ENCODE results near the gene PIP5K1B. TPM values are rescaled to one million over a fixed set of nuclear protein-coding genes. Genes with fewer than 3 reads are reported as not detected.

The PIP5K1B gene
- total and polyA plus RNA-seq, 10 of the 15 experiments (the other 5 are each of a cell fraction or from before 2014, with no cell fraction given), result 6.8 to 16.3 (median 10.6) TPM

- TF ChIP-seq, protein P1, sequence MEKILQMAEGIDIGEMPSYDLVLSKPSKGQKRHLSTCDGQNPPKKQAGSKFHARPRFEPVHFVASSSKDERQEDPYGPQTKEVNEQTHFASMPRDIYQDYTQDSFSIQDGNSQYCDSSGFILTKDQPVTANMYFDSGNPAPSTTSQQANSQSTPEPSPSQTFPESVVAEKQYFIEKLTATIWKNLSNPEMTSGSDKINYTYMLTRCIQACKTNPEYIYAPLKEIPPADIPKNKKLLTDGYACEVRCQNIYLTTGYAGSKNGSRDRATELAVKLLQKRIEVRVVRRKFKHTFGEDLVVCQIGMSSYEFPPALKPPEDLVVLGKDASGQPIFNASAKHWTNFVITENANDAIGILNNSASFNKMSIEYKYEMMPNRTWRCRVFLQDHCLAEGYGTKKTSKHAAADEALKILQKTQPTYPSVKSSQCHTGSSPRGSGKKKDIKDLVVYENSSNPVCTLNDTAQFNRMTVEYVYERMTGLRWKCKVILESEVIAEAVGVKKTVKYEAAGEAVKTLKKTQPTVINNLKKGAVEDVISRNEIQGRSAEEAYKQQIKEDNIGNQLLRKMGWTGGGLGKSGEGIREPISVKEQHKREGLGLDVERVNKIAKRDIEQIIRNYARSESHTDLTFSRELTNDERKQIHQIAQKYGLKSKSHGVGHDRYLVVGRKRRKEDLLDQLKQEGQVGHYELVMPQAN (conservative IDR thresholded peaks at IDR 0.05), result no peak
- TF ChIP-seq CHD2 (IDR thresholded peaks at IDR 0.05; ENCODE audit: borderline replicate concordance, low read depth, low read length) (no peak), NR2C1 (IDR thresholded peaks at IDR 0.05) (no peak), BCLAF1 (IDR thresholded peaks at IDR 0.05) (no peak), ZBTB11 (CRISPR knock-in tag; IDR thresholded peaks at IDR 0.05) (no peak), REST (IDR thresholded peaks at IDR 0.05; ENCODE audit: low read depth, low read length) (no peak), ZZZ3 (IDR thresholded peaks at IDR 0.05; ENCODE audit: control insufficient read depth, insufficient read length, low read depth) (no peak), KDM1A (IDR thresholded peaks at IDR 0.05; ENCODE audit: borderline replicate concordance) (no peak), SIN3A (IDR thresholded peaks at IDR 0.05; ENCODE audit: low read depth, low read length) (no peak)
- TF ChIP-seq, protein P2, sequence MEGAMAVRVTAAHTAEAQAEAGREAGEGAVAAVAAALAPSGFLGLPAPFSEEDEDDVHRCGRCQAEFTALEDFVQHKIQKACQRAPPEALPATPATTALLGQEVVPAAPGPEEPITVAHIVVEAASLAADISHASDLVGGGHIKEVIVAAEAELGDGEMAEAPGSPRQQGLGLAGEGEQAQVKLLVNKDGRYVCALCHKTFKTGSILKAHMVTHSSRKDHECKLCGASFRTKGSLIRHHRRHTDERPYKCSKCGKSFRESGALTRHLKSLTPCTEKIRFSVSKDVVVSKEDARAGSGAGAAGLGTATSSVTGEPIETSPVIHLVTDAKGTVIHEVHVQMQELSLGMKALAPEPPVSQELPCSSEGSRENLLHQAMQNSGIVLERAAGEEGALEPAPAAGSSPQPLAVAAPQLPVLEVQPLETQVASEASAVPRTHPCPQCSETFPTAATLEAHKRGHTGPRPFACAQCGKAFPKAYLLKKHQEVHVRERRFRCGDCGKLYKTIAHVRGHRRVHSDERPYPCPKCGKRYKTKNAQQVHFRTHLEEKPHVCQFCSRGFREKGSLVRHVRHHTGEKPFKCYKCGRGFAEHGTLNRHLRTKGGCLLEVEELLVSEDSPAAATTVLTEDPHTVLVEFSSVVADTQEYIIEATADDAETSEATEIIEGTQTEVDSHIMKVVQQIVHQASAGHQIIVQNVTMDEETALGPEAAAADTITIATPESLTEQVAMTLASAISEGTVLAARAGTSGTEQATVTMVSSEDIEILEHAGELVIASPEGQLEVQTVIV (IDR thresholded peaks at IDR 0.05; ENCODE audit: borderline replicate concordance, partially characterized antibody), result no peak
Measured at GRCh38 chr9:68957479-68957878, 252.4 kb downstream of the PIP5K1B start (continued).
